Stimulated activated naive CD8-positive, alpha-beta T cell treated with anti-CD3 and anti-CD28 coated beads, Interleukin-15, amount 100 ng/mL, for 72 hours (primary cell): ENCODE measurements around the gene TCF12.

Source experiments
- ATAC-seq: fragments of 150-1000 bp; cut with Tn5 transposase; 2 replicates; pipeline ENCODE4 v1.10.0; 2021; ENCODE audit warnings: mild to moderate bottlenecking, moderate library complexity
- DNase-seq, 2 donors: peaks; one replicate each; pipeline ENCODE4 v3.0.0; 2021 to 2022
- H3K27ac Mint-ChIP-seq, 2 donors: one replicate each; pipeline ENCODE4 v1.8.0; 2022; ENCODE audit warnings: mild to moderate bottlenecking in 2 of 2, mixed read lengths in 2 of 2, moderate library complexity in 2 of 2
- H3K27me3 Mint-ChIP-seq: one replicate; pipeline ENCODE4 v1.8.0; 2022; ENCODE audit warnings: mixed read lengths
- H3K4me1 Mint-ChIP-seq: one replicate; pipeline ENCODE4 v1.8.0; 2022; ENCODE audit warnings: mild to moderate bottlenecking, mixed read lengths
- H3K4me3 Mint-ChIP-seq, 2 donors: one replicate each; pipeline ENCODE4 v1.8.0; 2022; ENCODE audit warnings: mild to moderate bottlenecking in 2 of 2, mixed read lengths in 2 of 2, moderate library complexity in 1 of 2
- H3K9me3 Mint-ChIP-seq, 2 donors: one replicate each; pipeline ENCODE4 v1.8.0; 2022; ENCODE audit warnings: mixed read lengths in 2 of 2

TCF12 gene

DNA sequence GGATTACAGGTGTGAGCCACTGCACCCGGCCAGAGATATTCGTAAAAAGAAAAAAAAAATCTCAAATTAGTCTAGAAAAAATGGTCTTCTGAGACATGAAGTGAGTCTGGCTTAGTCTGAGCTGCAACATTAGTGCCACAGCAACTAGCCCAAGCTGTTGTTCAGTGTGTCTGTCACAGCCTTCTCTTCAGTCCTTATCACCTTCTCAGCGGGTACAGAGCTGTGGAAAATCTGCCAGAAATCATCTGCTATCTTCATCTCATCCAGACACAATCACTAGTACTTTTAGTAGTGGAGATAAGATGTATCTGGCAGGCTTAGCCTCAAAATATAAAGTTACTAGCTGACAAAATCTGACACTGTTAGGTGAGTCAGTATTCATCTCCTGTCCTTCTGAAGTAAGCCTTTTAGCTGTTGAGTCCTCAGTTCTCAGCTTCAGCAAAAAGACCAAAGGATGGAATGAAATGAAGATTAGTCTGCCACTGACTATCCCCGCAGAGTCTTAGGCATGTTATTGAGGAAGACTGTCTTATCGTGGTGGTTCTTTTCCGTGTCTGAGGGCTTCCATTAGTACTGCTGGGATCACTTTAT, 337.4 kb downstream of the TCF12 start:
- H3K27me3 Mint-ChIP-seq: no peaks in the 10 kb centered on the region
- no peaks in the 10 kb centered on the region for H3K9me3 Mint-ChIP-seq
- DNase-seq (no peak), ATAC-seq (no peak)
- H3K4me1 Mint-ChIP-seq: no peaks in the 10 kb centered on the region
- no peak overlapping the region for H3K4me3 Mint-ChIP-seq
- H3K27ac Mint-ChIP-seq: no peak overlapping the region

DNA sequence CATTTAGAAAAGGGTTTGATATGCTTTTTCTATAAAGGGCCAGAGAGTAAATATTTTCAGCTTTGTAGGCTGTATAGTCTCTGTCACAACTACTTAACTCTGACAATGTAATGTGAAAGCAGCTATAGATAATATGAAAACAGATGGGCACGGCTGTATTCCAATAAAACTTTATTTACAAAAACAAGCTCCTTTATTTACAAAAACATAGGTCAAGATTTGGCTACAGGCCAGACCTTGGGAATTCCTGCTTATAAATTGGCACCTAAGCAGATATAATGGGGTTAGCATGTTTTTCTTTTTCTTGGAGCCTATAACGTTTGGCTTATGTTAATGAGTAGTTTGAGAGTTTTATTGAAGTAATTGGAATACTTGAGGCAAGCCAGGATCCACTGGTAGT, 338.5 kb downstream of the TCF12 start:
- no peak for DNase-seq
- Mint-ChIP-seq H3K4me1 (no peaks in the 10 kb centered on the region), H3K27me3 (no peaks in the 10 kb centered on the region), H3K27ac (peak overlapping the region in 1 of 2 donors; percentile 67), H3K4me3 (no peak overlapping the region), H3K9me3 (no peaks in the 10 kb centered on the region)
- no peak for ATAC-seq

DNA sequence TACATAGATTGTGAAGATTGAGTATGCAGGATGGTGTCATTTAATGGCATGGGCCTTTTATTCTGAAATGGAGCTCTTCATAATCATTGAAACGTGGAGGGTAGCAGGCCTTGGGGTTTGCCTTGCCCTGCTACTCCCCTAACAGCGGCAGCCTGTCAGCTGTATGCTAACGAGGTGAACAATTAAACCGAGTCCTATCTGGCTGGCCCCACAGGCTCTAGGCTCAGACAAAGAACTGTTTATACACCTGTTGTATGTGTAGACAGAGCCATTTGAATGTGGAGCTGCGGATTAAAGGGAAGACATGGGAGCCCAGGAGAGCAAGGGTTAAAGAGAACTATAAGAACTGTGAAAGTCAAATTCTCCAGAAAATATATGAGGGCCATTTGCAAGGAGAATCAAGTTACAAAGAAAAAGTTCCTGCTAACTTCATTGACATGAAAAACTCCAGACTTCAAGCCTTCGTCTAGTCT, 341.2 kb downstream of the TCF12 start:
- no peaks in the 10 kb centered on the region for H3K27me3 Mint-ChIP-seq
- no peak overlapping the region for H3K27ac Mint-ChIP-seq
- ATAC-seq: no peak

GRCh38 chr15:57263520-57263919, 345.1 kb downstream of the TCF12 start:
- Mint-ChIP-seq H3K27me3 (no peaks in the 10 kb centered on the region), H3K4me3 (no peak overlapping the region), H3K9me3 (no peaks in the 10 kb centered on the region), H3K27ac (no peak overlapping the region), H3K4me1 (no peaks in the 10 kb centered on the region)
- no peak for ATAC-seq
- no peak for DNase-seq

More for the DNA sequence above, 341.2 kb downstream of the TCF12 start:
- Mint-ChIP-seq H3K4me1 (no peaks in the 10 kb centered on the region), H3K9me3 (no peaks in the 10 kb centered on the region), H3K4me3 (no peak overlapping the region)
- DNase-seq: no peak

GRCh38 chr15:57272771-57273357, 354.4 kb downstream of the TCF12 start:
- Mint-ChIP-seq H3K27me3 (no peaks in the 10 kb centered on the region), H3K4me1 (no peaks in the 10 kb centered on the region), H3K9me3 (no peaks in the 10 kb centered on the region), H3K27ac (no peak overlapping the region), H3K4me3 (no peak overlapping the region)
- ATAC-seq (no peak), DNase-seq (no peak)

GRCh38 chr15:57273402-57273801, 355.0 kb downstream of the TCF12 start:
- peak overlapping the region in 1 of 2 donors; percentile 80 for H3K27ac Mint-ChIP-seq
- no peak for DNase-seq
- no peaks in the 10 kb centered on the region for H3K9me3 Mint-ChIP-seq
- no peaks in the 10 kb centered on the region for H3K4me1 Mint-ChIP-seq
- no peak for ATAC-seq
- H3K4me3 Mint-ChIP-seq: no peak overlapping the region
- no peaks in the 10 kb centered on the region for H3K27me3 Mint-ChIP-seq

DNA sequence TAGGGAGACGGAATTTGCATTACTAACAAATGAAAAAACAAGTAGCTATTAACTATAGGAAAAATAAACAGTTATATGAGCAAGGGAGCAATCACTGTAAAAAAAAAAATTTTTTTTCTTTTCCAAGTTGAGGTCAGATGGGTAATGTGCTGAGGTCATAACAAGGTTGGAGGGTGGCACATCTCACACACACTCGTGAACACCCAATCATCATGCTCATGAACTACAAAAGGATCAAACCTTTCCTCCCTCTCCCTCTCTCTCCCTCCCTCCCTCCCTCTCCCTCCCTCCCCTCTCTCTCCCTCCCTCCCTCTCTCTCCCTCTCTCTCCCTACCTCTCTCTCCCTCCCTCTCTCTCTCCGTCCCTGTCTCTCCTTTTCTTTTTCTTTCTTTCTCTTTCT, 360.0 kb downstream of the TCF12 start:
- Mint-ChIP-seq H3K9me3 (no peaks in the 10 kb centered on the region), H3K27me3 (no peaks in the 10 kb centered on the region), H3K4me3 (no peak overlapping the region), H3K27ac (peak overlapping the region in 1 of 2 donors; percentile 5), H3K4me1 (no peaks in the 10 kb centered on the region)
- DNase-seq (no peak), ATAC-seq (no peak)

GRCh38 chr15:57280464-57280863, 362.0 kb downstream of the TCF12 start:
- Mint-ChIP-seq H3K9me3 (no peaks in the 10 kb centered on the region), H3K27ac (no peak overlapping the region), H3K4me1 (no peaks in the 10 kb centered on the region)

DNA sequence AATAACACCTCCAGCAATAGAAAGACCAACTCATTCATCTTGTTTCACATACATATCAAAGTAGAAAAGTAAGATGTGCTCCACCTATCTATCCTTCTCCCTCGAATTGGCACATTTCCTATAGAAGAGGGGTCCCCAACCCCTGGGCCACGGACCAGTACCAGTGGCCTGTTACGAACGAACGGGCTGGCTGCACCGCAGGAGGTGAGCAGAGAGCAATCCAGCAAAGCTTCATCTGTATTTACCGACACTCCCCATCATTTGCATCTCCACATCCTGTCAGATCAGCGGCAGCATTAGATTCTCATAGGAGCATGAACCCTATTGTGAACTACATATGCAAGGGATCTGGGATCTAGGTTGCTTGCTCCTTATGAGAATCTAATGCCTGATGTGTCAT, 362.9 kb downstream of the TCF12 start:
- H3K4me3 Mint-ChIP-seq: no peak overlapping the region
- no peak overlapping the region for H3K27ac Mint-ChIP-seq
- H3K9me3 Mint-ChIP-seq: no peaks in the 10 kb centered on the region
- no peak for ATAC-seq
- no peak for DNase-seq
- no peaks in the 10 kb centered on the region for H3K27me3 Mint-ChIP-seq
- no peaks in the 10 kb centered on the region for H3K4me1 Mint-ChIP-seq

More at GRCh38 chr15:57280464-57280863, 362.0 kb downstream of the TCF12 start:
- no peak for ATAC-seq
- Mint-ChIP-seq H3K27me3 (no peaks in the 10 kb centered on the region), H3K4me3 (no peak overlapping the region)
- DNase-seq: no peak

GRCh38 chr15:57282686-57283085, 364.2 kb downstream of the TCF12 start:
- Mint-ChIP-seq H3K27me3 (no peaks in the 10 kb centered on the region), H3K4me3 (no peak overlapping the region), H3K27ac (no peak overlapping the region), H3K9me3 (no peaks in the 10 kb centered on the region), H3K4me1 (no peaks in the 10 kb centered on the region)
- DNase-seq: no peak
- ATAC-seq: no peak

- H3K4me3 Mint-ChIP-seq: no peak overlapping the region
Observed at GRCh38 chr15:57283774-57284503, 365.5 kb downstream of the TCF12 start.

DNA sequence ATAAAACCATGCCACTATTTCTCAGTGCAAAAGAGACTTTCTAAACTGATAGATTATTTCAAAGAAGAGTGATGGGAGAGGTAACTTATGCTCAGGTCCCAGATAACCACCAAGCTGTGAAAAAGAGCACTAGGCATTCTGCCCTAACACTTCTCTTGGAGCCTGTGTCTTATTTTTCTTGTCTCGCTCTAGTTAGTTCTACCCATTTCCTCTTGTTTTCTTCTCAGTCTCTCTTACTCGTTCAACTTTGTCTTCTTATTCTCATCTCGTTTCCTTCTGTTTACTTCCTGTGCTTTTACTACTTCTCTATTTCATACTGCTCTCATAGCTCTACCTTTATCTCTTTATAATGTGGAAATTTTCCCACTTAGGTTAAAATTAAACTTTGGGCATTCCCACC, 366.1 kb downstream of the TCF12 start:
- H3K4me3 Mint-ChIP-seq: no peak overlapping the region

More at GRCh38 chr15:57283774-57284503, 365.5 kb downstream of the TCF12 start:
- Mint-ChIP-seq H3K27me3 (no peaks in the 10 kb centered on the region), H3K4me1 (no peaks in the 10 kb centered on the region), H3K27ac (no peak overlapping the region), H3K9me3 (no peaks in the 10 kb centered on the region)
- ATAC-seq (no peak), DNase-seq (no peak)

GRCh38 chr15:57285386-57285785, 366.9 kb downstream of the TCF12 start:
- Mint-ChIP-seq H3K9me3 (peaks cover 4% of the 10 kb centered on the region in 2 donors), H3K4me3 (no peak overlapping the region), H3K27me3 (no peaks in the 10 kb centered on the region), H3K27ac (no peak overlapping the region), H3K4me1 (no peaks in the 10 kb centered on the region)
- ATAC-seq (no peak), DNase-seq (no peak)

More for the DNA sequence above, 366.1 kb downstream of the TCF12 start:
- Mint-ChIP-seq H3K4me1 (no peaks in the 10 kb centered on the region), H3K27me3 (no peaks in the 10 kb centered on the region), H3K9me3 (no peaks in the 10 kb centered on the region), H3K27ac (no peak overlapping the region)
- no peak for DNase-seq
- ATAC-seq: no peak

DNA sequence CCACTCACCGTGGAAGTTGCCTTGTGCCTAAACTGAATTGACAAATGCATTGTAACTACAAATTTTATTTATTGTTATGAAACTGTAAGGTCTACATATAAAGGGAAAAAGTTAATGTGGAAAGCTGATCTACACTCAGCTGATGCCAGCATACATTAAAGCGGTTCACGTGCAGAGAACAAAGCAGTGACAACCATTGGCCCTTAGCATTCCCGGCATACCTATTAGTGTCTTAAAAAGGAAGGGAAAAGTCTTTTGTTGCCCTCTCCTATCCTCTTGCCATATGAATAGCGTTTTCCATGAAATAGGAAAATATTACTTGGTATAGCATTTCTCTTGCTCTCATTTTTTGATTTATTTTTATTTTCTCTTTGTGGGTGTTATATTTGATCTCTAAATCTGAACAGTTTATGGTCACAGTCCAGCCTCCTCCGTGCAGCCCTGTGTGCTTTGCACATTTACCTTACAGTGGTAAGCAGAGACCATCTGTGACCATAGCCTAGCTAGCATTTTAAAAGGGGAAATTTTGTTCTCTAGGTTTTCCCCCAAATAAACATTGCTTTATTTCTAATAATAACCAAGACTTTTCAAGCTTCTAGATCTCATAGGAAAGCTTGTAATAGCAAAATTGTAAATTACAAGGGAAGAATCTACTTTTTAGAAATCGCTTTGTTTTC, 368.1 kb downstream of the TCF12 start:
- no peaks in the 10 kb centered on the region for H3K27me3 Mint-ChIP-seq
- ATAC-seq: no peak
- peaks cover 12 to 16% of the 10 kb centered on the region in 2 donors for H3K9me3 Mint-ChIP-seq
- no peak for DNase-seq
- no peak overlapping the region for H3K27ac Mint-ChIP-seq
- no peaks in the 10 kb centered on the region for H3K4me1 Mint-ChIP-seq
- H3K4me3 Mint-ChIP-seq: no peak overlapping the region

DNA sequence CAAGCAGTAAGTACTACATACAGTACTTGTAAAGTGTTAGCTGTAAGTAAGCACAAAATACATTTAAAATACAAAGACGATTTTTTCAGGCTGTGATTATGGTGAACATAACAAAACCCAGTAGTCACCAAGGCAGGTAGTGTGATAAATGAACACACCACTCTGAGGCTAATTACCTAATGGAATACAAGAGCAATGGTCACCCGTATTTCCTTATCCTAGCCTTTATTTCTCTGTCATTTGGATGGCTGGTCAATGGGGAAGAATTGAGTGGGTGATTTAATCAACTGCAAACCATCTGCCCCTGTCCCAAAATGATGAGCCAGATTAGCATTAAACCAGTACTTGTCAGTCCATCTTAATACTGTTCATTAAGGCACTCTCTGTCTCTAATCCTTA, 368.7 kb downstream of the TCF12 start:
- no peaks in the 10 kb centered on the region for H3K27me3 Mint-ChIP-seq
- ATAC-seq (no peak), DNase-seq (no peak)
- peaks cover 15 to 22% of the 10 kb centered on the region in 2 donors for H3K9me3 Mint-ChIP-seq
- H3K4me3 Mint-ChIP-seq: no peak overlapping the region
- no peak overlapping the region for H3K27ac Mint-ChIP-seq
- no peaks in the 10 kb centered on the region for H3K4me1 Mint-ChIP-seq
